H9 (cell line): Measurements from ENCODE around the gene ERMP1. TPM values are rescaled to one million over a fixed set of nuclear protein-coding genes. Genes with fewer than 3 reads are reported as not detected.

Experiments
- DNase-seq: peaks from one replicate; pipeline ENCODE4 v3.0.0-alpha.2; 2017
- H2AFZ ChIP-seq: one replicate; pipeline ENCODE4 v1.6.1; 2013; ENCODE audit warnings: mild to moderate bottlenecking, low read length, control low read depth, moderate library complexity
- H2AK5ac ChIP-seq: 2 replicates; pipeline ENCODE4 v1.6.1; 2013; ENCODE audit warnings: low read length, control low read depth, mixed read lengths; ENCODE audit not compliant: insufficient read length
- H2BK120ac ChIP-seq: one replicate; pipeline ENCODE4 v1.6.1; 2013; ENCODE audit warnings: low read depth, mild to moderate bottlenecking, low read length, control low read depth, inconsistent platforms; ENCODE audit not compliant: poor library complexity, severe bottlenecking
- H2BK12ac ChIP-seq: 2 replicates; pipeline ENCODE4 v1.6.1; 2013; ENCODE audit warnings: low read length, control low read depth, mixed read lengths, low read depth; ENCODE audit not compliant: insufficient read length
- H2BK15ac ChIP-seq: 2 replicates; pipeline ENCODE4 v1.6.1; 2013; ENCODE audit warnings: low read depth, low read length, control low read depth
- H2BK20ac ChIP-seq: one replicate; pipeline ENCODE4 v1.6.1; 2013; ENCODE audit warnings: low read depth, mild to moderate bottlenecking, low read length, control low read depth, inconsistent platforms; ENCODE audit not compliant: poor library complexity, severe bottlenecking
- H2BK5ac ChIP-seq: 2 replicates; pipeline ENCODE4 v1.6.1; 2013; ENCODE audit warnings: low read length, control low read depth, mixed read lengths; ENCODE audit not compliant: insufficient read length
- H3K14ac ChIP-seq: 2 replicates; pipeline ENCODE4 v1.6.1; 2013; ENCODE audit warnings: low read length, control low read depth; ENCODE audit not compliant: insufficient read depth
- H3K18ac ChIP-seq: 2 replicates; pipeline ENCODE4 v1.6.1; 2013; ENCODE audit warnings: low read depth, mild to moderate bottlenecking, mixed read lengths, low read length, control low read depth; ENCODE audit not compliant: insufficient read length
- H3K23ac ChIP-seq: 2 replicates; pipeline ENCODE4 v1.6.1; 2013; ENCODE audit warnings: low read length, control low read depth, mixed read lengths, low read depth; ENCODE audit not compliant: insufficient read length
- H3K23me2 ChIP-seq: 2 replicates; pipeline ENCODE4 v1.6.1; 2013; ENCODE audit warnings: low read depth, mild to moderate bottlenecking, mixed read lengths, low read length, control low read depth; ENCODE audit not compliant: insufficient read length, poor library complexity, severe bottlenecking
- H3K27ac ChIP-seq: 2 replicates; pipeline ENCODE4 v1.5.1; 2013; ENCODE audit warnings: low read length, control low read depth, mixed read lengths, low read depth; ENCODE audit not compliant: insufficient read length
- H3K27me3 ChIP-seq: 2 replicates; pipeline ENCODE4 v1.6.1; 2013; ENCODE audit warnings: low read length, control low read depth, inconsistent platforms; ENCODE audit not compliant: insufficient read depth
- H3K4ac ChIP-seq: 2 replicates; pipeline ENCODE4 v1.6.1; 2013; ENCODE audit warnings: low read depth, mild to moderate bottlenecking, control low read depth, inconsistent platforms, low read length, moderate library complexity
- H3K4me1 ChIP-seq: 2 replicates; pipeline ENCODE4 v1.6.1; 2013; ENCODE audit warnings: low read length, control low read depth, inconsistent platforms; ENCODE audit not compliant: insufficient read depth
- H3K4me2 ChIP-seq: 2 replicates; pipeline ENCODE4 v1.6.1; 2013; ENCODE audit warnings: low read length, control low read depth, mixed read lengths; ENCODE audit not compliant: insufficient read length, insufficient read depth
- H3K56ac ChIP-seq: 2 replicates; pipeline ENCODE4 v1.6.1; 2013; ENCODE audit warnings: low read depth, mild to moderate bottlenecking, mixed read lengths, low read length, control low read depth; ENCODE audit not compliant: insufficient read length
- H3K79me1 ChIP-seq: 2 replicates; pipeline ENCODE4 v1.6.1; 2013; ENCODE audit warnings: low read depth, mild to moderate bottlenecking, moderate library complexity, low read length, control low read depth, inconsistent platforms; ENCODE audit not compliant: insufficient read depth, poor library complexity, severe bottlenecking
- H3K79me2 ChIP-seq: 2 replicates; pipeline ENCODE4 v1.6.1; 2013; ENCODE audit warnings: low read length, control low read depth, inconsistent platforms; ENCODE audit not compliant: insufficient read depth
- H3K9ac ChIP-seq: 2 replicates; pipeline ENCODE4 v1.6.1; 2013; ENCODE audit warnings: low read length, control low read depth, mixed read lengths; ENCODE audit not compliant: insufficient read length; ENCODE audit errors: extremely low read depth
- H3K9me3 ChIP-seq: one replicate; pipeline ENCODE4 v1.6.1; 2013; ENCODE audit warnings: low read depth, low read length, inconsistent platforms; ENCODE audit not compliant: control insufficient read depth
- H3T11ph ChIP-seq: one replicate; pipeline ENCODE4 v1.6.1; 2013; ENCODE audit warnings: mild to moderate bottlenecking, low read length, control low read depth, inconsistent platforms
- H4K20me1 ChIP-seq: one replicate; pipeline ENCODE4 v1.6.1; 2013; ENCODE audit not compliant: control insufficient read depth, insufficient read length, insufficient read depth
- H4K5ac ChIP-seq: 2 replicates; pipeline ENCODE4 v1.6.1; 2013; ENCODE audit warnings: low read depth, mild to moderate bottlenecking, mixed read lengths, low read length, control low read depth; ENCODE audit not compliant: insufficient read length
- H4K8ac ChIP-seq: replicated peaks from 2 replicates; pipeline ENCODE4 v1.6.1; 2013; ENCODE audit warnings: low read length, control low read depth, mixed read lengths, low read depth; ENCODE audit not compliant: insufficient read length
- H4K91ac ChIP-seq: 2 replicates; pipeline ENCODE4 v1.6.1; 2013; ENCODE audit warnings: low read depth, mild to moderate bottlenecking, moderate library complexity, mixed read lengths, low read length, control low read depth; ENCODE audit not compliant: insufficient read length
- H3K27ac Mint-ChIP-seq, 3 experiments: 2 replicates in 2 of 3; 3 replicates in 1 of 3; pipeline ENCODE4 v1.8.0; 2020 to 2021; ENCODE audit warnings: mixed read lengths in 3 of 3, mild to moderate bottlenecking in 1 of 3, moderate library complexity in 1 of 3
- H3K27me3 Mint-ChIP-seq: 2 replicates; pipeline ENCODE4 v1.8.0; 2021; ENCODE audit warnings: low read depth, mild to moderate bottlenecking, moderate library complexity, mixed read lengths
- H3K36me3 Mint-ChIP-seq, 3 experiments: 2 replicates in 2 of 3; 3 replicates in 1 of 3; pipeline ENCODE4 v1.8.0; 2020 to 2021; ENCODE audit warnings: low read depth in 3 of 3, mixed read lengths in 3 of 3; ENCODE audit not compliant: insufficient read depth in 1 of 3
- H3K4me1 Mint-ChIP-seq, 2 experiments: 2 replicates each; pipeline ENCODE4 v1.8.0; 2020; ENCODE audit warnings: mixed read lengths in 2 of 2
- H3K4me3 Mint-ChIP-seq, 2 experiments: 2 replicates in 1 of 2; 3 replicates in 1 of 2; pipeline ENCODE4 v1.8.0; 2020 to 2021; ENCODE audit warnings: mild to moderate bottlenecking in 2 of 2, mixed read lengths in 2 of 2, moderate library complexity in 1 of 2
- H3K9me3 Mint-ChIP-seq, 2 experiments: 2 replicates in 1 of 2; 3 replicates in 1 of 2; pipeline ENCODE4 v1.8.0; 2020; ENCODE audit warnings: mild to moderate bottlenecking in 2 of 2, mixed read lengths in 2 of 2, moderate library complexity in 1 of 2
- WGBS: extraction: QIAGEN DNeasy Blood & Tissue Kit; methylation state at CpG from one replicate; pipeline ENCODE4 v1.1.7; 2013; ENCODE audit warnings: missing lambda C conversion rate, low lambda C conversion rate, mixed read lengths; ENCODE audit not compliant: insufficient read length; ENCODE audit errors: extremely low coverage; 5-methylcytosine and 5-hydroxymethylcytosine counted together
- total RNA-seq: library from RNA; stranded (reverse); gene quantifications from 2 replicates; pipeline ENCODE4 v1.2.1, GENCODE V29; 2021
- TF ChIP-seq, protein P1 (sequence below): fragments of 200-600 bp; sonication (generic); conservative IDR thresholded peaks from 3 replicates; pipeline ENCODE4 v1.8.0; 2021; ENCODE audit warnings: antibody characterized with exemption, mild to moderate bottlenecking

ERMP1 gene
- total RNA-seq, 1 experiment from 2014 or later: 20.2 TPM

DNA sequence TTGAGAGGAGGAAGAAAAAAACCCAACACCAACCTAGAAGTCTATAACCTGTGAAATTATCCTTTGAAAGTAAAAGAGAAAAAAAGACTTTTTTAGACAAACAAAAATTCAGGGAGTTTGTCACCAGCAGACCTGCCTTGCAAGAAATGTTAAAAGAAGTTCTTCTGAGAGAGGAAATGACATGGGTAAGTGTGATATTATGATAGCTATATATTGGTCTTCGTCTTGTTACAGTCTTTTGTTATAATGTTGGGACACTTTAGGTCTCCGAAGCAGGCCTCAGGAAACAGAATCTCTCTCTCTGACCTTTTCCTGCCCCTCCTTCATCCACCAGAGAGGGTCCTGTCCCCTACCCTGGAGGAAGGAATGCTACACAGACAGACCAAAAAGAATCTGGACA is 41.1 kb upstream of the ERMP1 start:
- no peaks in the 10 kb centered on the region for H4K20me1 ChIP-seq
- no peak overlapping the region for H3K18ac ChIP-seq
- H3K4me1 Mint-ChIP-seq: peaks cover 10 to 12% of the 10 kb centered on the region in 2 experiments
- H2AFZ ChIP-seq: no peak overlapping the region
- H2BK20ac ChIP-seq: no peak overlapping the region
- H2BK12ac ChIP-seq: no peak overlapping the region
- no peak overlapping the region for H4K91ac ChIP-seq
- H3K56ac ChIP-seq: no peak overlapping the region
- H2BK5ac ChIP-seq: no peak overlapping the region
- no peak overlapping the region for H3K14ac ChIP-seq
- no peak overlapping the region for H2BK120ac ChIP-seq
- H4K5ac ChIP-seq: no peak overlapping the region
- no peak overlapping the region for H3K27ac Mint-ChIP-seq
- H3K23me2 ChIP-seq: no peaks in the 10 kb centered on the region
- H3K4me1 ChIP-seq: 0 out of 2 replicates have a peak, but pooled peaks cover 4% of the 10 kb centered on the region
- H2BK15ac ChIP-seq: no peak overlapping the region
- H4K8ac ChIP-seq: no peak overlapping the region
- H3K4me2 ChIP-seq: no peak overlapping the region
- no peak overlapping the region for H3T11ph ChIP-seq
- no CpG with 5 or more reads among the region's 2 CpGs for WGBS
- no peaks in the 10 kb centered on the region for H3K79me2 ChIP-seq
- H3K9me3 ChIP-seq: no peaks in the 10 kb centered on the region
- H3K36me3 Mint-ChIP-seq: no peaks in the 10 kb centered on the region
- peaks cover 2 to 3% of the 10 kb centered on the region in 2 experiments; a peak in 2 of 5 replicates for H3K9me3 Mint-ChIP-seq
- TF ChIP-seq, protein P1, sequence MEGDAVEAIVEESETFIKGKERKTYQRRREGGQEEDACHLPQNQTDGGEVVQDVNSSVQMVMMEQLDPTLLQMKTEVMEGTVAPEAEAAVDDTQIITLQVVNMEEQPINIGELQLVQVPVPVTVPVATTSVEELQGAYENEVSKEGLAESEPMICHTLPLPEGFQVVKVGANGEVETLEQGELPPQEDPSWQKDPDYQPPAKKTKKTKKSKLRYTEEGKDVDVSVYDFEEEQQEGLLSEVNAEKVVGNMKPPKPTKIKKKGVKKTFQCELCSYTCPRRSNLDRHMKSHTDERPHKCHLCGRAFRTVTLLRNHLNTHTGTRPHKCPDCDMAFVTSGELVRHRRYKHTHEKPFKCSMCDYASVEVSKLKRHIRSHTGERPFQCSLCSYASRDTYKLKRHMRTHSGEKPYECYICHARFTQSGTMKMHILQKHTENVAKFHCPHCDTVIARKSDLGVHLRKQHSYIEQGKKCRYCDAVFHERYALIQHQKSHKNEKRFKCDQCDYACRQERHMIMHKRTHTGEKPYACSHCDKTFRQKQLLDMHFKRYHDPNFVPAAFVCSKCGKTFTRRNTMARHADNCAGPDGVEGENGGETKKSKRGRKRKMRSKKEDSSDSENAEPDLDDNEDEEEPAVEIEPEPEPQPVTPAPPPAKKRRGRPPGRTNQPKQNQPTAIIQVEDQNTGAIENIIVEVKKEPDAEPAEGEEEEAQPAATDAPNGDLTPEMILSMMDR: no peak
- peaks cover 5% of the 10 kb centered on the region for H3K27me3 Mint-ChIP-seq
- H3K27ac ChIP-seq: no peak overlapping the region
- H3K9ac ChIP-seq: no peak overlapping the region
- H3K79me1 ChIP-seq: no peaks in the 10 kb centered on the region
- no peaks in the 10 kb centered on the region for H3K27me3 ChIP-seq
- H3K4ac ChIP-seq: no peak overlapping the region
- no peak overlapping the region for H2AK5ac ChIP-seq
- H3K23ac ChIP-seq: no peak overlapping the region
- DNase-seq: no peak
- no peak overlapping the region for H3K4me3 Mint-ChIP-seq
